NT2/D1 (cell line): Measurements from ENCODE around the gene PSTPIP2.

Experiments
- YY1 ChIP-seq: IDR thresholded peaks from 2 replicates; pipeline ENCODE4 v1.6.1; 2011; ENCODE audit not compliant: insufficient read length, insufficient read depth
- ZNF274 ChIP-seq: IDR thresholded peaks from 2 replicates; pipeline ENCODE4 v1.6.1; 2011; ENCODE audit warnings: mild to moderate bottlenecking, low read depth, low read length

DNA sequence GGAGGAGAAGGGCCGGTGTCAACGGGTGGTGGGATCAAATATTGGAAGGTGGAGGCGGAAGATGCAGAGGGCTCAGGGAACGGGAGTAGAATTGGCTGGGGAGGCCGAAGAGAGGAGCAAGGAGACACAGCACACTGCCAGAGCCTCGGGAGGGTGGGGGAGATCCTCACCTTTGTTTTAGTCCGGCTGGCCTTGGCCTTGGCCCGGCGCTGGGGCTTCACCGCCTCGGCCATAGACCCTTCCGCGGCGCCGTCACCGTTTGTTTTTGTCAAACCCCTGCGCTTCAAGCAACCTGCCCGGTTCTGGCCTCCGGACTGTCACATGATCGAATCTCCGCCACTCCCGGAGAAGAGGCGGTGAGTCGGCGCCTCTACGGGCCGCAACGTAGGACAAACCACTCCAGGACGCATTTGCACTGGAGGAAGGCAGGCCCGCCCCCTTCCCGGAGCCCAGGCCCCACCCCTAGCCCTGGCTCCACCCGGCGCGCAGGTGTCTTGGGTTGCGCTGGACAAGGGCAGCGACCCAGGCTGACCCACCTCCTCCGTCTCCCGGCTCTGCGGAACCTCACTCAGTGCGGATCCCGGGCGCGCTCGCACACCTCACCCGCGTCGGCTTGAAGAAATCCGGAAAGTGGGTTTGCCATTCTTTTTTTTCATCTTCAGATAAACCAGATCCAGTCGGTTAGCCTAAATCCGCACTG, 104.9 kb downstream of the PSTPIP2 start, which contains the start of gene EPG5:
- no peak for TF ChIP-seq YY1
- no peak for TF ChIP-seq ZNF274
